Activated CD4-positive, alpha-beta T cell treated with anti-CD3 and anti-CD28 coated beads for 36 hours (primary cell): ENCODE results near the gene SSTR1. TPM values are rescaled to one million over a fixed set of nuclear protein-coding genes. Genes with fewer than 3 reads are reported as not detected.
A peak's percentile ranks its signal among the peaks of the same experiment; 100 is the strongest.

ENCODE experiments used
- ATAC-seq: fragments of 200-7000 bp; cut with Tn5 transposase; one replicate; pipeline ENCODE4 v1.10.0; 2021; ENCODE audit warnings: mild to moderate bottlenecking, moderate library complexity
- CTCF ChIA-PET: fragments of 350-600 bp; sonication (Branson Sonifier 250); formaldehyde crosslinking; loops from one replicate; lab custom pipeline; 2021; ENCODE audit warnings: antibody characterized with exemption; lab: Charles Lee
- POLR2A ChIA-PET: fragments of 350-600 bp; sonication (Branson Sonifier 250); formaldehyde crosslinking; loops from one replicate; lab custom pipeline; 2021; ENCODE audit warnings: antibody characterized with exemption, inconsistent platforms; lab: Charles Lee
- DNase-seq: peaks from one replicate; pipeline ENCODE4 v3.0.0-alpha.2; 2020
- H3K27ac Mint-ChIP-seq: one replicate; pipeline ENCODE4 v1.8.0; 2021; ENCODE audit warnings: mixed read lengths
- H3K27me3 Mint-ChIP-seq: one replicate; pipeline ENCODE4 v1.8.0; 2021; ENCODE audit warnings: mixed read lengths
- H3K36me3 Mint-ChIP-seq: one replicate; pipeline ENCODE4 v1.8.0; 2021; ENCODE audit warnings: low read depth, mixed read lengths
- H3K4me1 Mint-ChIP-seq: one replicate; pipeline ENCODE4 v1.8.0; 2021; ENCODE audit warnings: mixed read lengths
- H3K4me3 Mint-ChIP-seq: one replicate; pipeline ENCODE4 v1.8.0; 2021; ENCODE audit warnings: mild to moderate bottlenecking, moderate library complexity, mixed read lengths
- H3K9me3 Mint-ChIP-seq: one replicate; pipeline ENCODE4 v1.8.0; 2021; ENCODE audit warnings: low read depth, mixed read lengths
- intact Hi-C, 2 experiments: fragments of 100-400 bp; cut with DNase I in 1 of 2; cut with micrococcal nuclease in 1 of 2; formaldehyde crosslinking; loops; one replicate each; pipeline versions ENCODE4 v1.14.2 to v1.15.1; 2022 to 2024; cut with DNase I, micrococcal nuclease
- total RNA-seq, 2 experiments: library from RNA; stranded (reverse); gene quantifications; one replicate each; pipeline ENCODE4 v1.2.3, GENCODE V29; 2021

SSTR1 gene
- total RNA-seq, 2 experiments from 2014 or later, result not detected

- H3K27ac Mint-ChIP-seq, result no peak overlapping the region
- CTCF ChIA-PET, result no interaction called here
- no peaks in the 10 kb centered on the region for H3K9me3 Mint-ChIP-seq
- no peak for ATAC-seq
- peaks cover 21% of the 10 kb centered on the region for H3K4me1 Mint-ChIP-seq
- POLR2A ChIA-PET, result no interaction called here
- H3K4me3 Mint-ChIP-seq, result no peak overlapping the region
- H3K27me3 Mint-ChIP-seq, result peaks cover 46% of the 10 kb centered on the region
- intact Hi-C loops, result loop anchor here in 1 of 2 experiments (5.0 kb wide), 2 partner anchors 619 to 1694 kb away; no protein-coding TSS in a partner anchor
- no peaks in the 10 kb centered on the region for H3K36me3 Mint-ChIP-seq
- peak; percentile 7 for DNase-seq
These were observed 3.6 kb downstream of the SSTR1 start for GRCh38 chr14:38211255-38211735.

- DNase-seq, result no peak
- Mint-ChIP-seq H3K27ac (no peak overlapping the region), H3K4me3 (no peak overlapping the region), H3K27me3 (peaks cover 44% of the 10 kb centered on the region), H3K9me3 (no peaks in the 10 kb centered on the region), H3K36me3 (no peaks in the 10 kb centered on the region), H3K4me1 (peaks cover 21% of the 10 kb centered on the region)
- CTCF ChIA-PET, result no interaction called here
- intact Hi-C loops, result loop anchor here in 1 of 2 experiments (5.0 kb wide), 2 partner anchors 620 to 1695 kb away; no protein-coding TSS in a partner anchor
- no peak for ATAC-seq
- POLR2A ChIA-PET, result no interaction called here
These were observed 4.4 kb downstream of the SSTR1 start for GRCh38 chr14:38212111-38212510.

DNA sequence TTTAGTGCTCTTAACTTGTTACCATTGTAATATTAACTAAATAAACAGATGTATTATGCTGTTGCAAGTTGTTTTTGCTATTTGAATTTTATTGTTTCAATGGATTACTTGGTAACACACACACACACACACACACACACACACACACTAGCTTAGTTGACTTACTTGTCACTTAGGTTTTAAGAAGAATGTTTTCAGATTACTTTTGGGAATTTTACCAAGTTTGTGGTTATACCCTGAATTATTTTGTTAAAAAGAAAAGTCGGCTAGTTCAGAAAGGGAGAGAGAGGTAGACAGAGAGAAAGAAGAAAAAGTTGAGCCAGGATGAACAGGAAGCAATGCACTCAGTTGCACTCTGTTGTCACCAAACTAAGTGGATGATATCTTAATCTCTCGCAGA lies 5.3 kb downstream of the SSTR1 start:
- Mint-ChIP-seq H3K27ac (no peak overlapping the region), H3K9me3 (no peaks in the 10 kb centered on the region), H3K27me3 (peaks cover 36% of the 10 kb centered on the region), H3K36me3 (no peaks in the 10 kb centered on the region), H3K4me3 (no peak overlapping the region), H3K4me1 (peaks cover 21% of the 10 kb centered on the region)
- POLR2A ChIA-PET, result no interaction called here
- no peak for DNase-seq
- ATAC-seq, result no peak
- intact Hi-C loops, result loop anchor here in 1 of 2 experiments (5.0 kb wide), 2 partner anchors 621 to 1696 kb away; no protein-coding TSS in a partner anchor
- CTCF ChIA-PET, result no interaction called here

GRCh38 chr14:38217553-38217952 lies 9.8 kb downstream of the SSTR1 start:
- ATAC-seq, result no peak
- no peak overlapping the region for H3K27ac Mint-ChIP-seq
- ChIA-PET POLR2A (no interaction called here), CTCF (no interaction called here)
- no peaks in the 10 kb centered on the region for H3K4me1 Mint-ChIP-seq
- no peak overlapping the region for H3K4me3 Mint-ChIP-seq
- no peaks in the 10 kb centered on the region for H3K36me3 Mint-ChIP-seq
- no peaks in the 10 kb centered on the region for H3K9me3 Mint-ChIP-seq
- DNase-seq, result no peak
- intact Hi-C loops, result no loop called here
- H3K27me3 Mint-ChIP-seq, result peaks cover 8% of the 10 kb centered on the region

- Mint-ChIP-seq H3K4me3 (no peak overlapping the region), H3K36me3 (no peaks in the 10 kb centered on the region), H3K27ac (no peak overlapping the region), H3K4me1 (no peaks in the 10 kb centered on the region), H3K27me3 (peaks cover 3% of the 10 kb centered on the region), H3K9me3 (no peaks in the 10 kb centered on the region)
- DNase-seq (no peak), ATAC-seq (no peak)
- intact Hi-C loops, result no loop called here
- ChIA-PET POLR2A (no interaction called here), CTCF (interaction anchor here (0.8 kb wide), 1 partner anchor 35 kb away, joined by 3 read pairs; no protein-coding TSS in a partner anchor)
These were observed 13.4 kb downstream of the SSTR1 start for GRCh38 chr14:38221077-38221476.

GRCh38 chr14:38224338-38224737 lies 16.6 kb downstream of the SSTR1 start:
- H3K4me1 Mint-ChIP-seq, result no peaks in the 10 kb centered on the region
- no peaks in the 10 kb centered on the region for H3K36me3 Mint-ChIP-seq
- ATAC-seq (no peak), DNase-seq (no peak)
- H3K9me3 Mint-ChIP-seq, result no peaks in the 10 kb centered on the region
- ChIA-PET POLR2A (no interaction called here), CTCF (no interaction called here)
- no peak overlapping the region for H3K4me3 Mint-ChIP-seq
- intact Hi-C loops, result no loop called here
- peaks cover 2% of the 10 kb centered on the region for H3K27me3 Mint-ChIP-seq
- no peak overlapping the region for H3K27ac Mint-ChIP-seq

DNA sequence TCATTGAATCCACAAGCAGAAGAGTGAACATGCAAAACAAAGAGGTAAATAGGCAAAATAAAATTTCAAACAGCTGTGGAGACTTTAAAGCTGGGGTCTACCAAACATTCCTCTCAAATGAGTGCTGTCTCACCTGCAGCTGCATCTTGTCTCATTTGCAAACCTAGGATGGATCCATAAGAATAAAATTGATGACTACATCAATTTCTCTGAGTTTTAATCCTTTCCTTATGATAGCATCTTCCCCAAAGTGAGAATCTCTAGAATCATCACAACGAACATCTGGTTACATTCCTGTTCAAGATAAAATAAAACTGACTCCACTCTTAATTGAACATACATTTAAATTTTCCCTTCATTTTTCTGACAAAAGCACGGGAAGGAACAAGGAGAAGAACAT lies 18.2 kb downstream of the SSTR1 start:
- peaks cover 2% of the 10 kb centered on the region for H3K27me3 Mint-ChIP-seq
- H3K27ac Mint-ChIP-seq, result no peak overlapping the region
- no peaks in the 10 kb centered on the region for H3K4me1 Mint-ChIP-seq
- no peak for DNase-seq
- CTCF ChIA-PET, result no interaction called here
- H3K4me3 Mint-ChIP-seq, result no peak overlapping the region
- no peaks in the 10 kb centered on the region for H3K9me3 Mint-ChIP-seq
- POLR2A ChIA-PET, result no interaction called here
- intact Hi-C loops, result no loop called here
- H3K36me3 Mint-ChIP-seq, result no peaks in the 10 kb centered on the region
- ATAC-seq, result no peak

DNA sequence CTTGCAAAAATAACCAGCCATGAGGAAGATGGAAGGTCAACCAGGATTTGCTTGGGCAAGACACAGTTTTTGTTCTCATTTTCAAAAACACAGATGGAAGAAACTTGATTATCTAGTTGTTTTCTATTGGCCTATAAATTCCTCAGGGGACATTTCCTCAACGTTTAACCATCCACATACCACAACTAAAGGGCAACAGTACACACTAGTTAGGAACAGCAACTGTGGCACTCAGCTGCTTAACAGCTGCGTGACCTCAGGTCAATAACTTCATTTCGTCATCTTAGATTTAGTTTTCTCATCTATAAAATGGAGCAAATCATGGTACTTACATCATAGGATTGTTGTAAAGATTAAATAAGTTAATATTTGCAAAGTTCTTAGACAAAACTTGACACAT lies 18.7 kb downstream of the SSTR1 start:
- CTCF ChIA-PET, result no interaction called here
- H3K4me1 Mint-ChIP-seq, result no peaks in the 10 kb centered on the region
- DNase-seq (no peak), ATAC-seq (no peak)
- POLR2A ChIA-PET, result no interaction called here
- H3K9me3 Mint-ChIP-seq, result no peaks in the 10 kb centered on the region
- no peaks in the 10 kb centered on the region for H3K36me3 Mint-ChIP-seq
- no peak overlapping the region for H3K27ac Mint-ChIP-seq
- intact Hi-C loops, result no loop called here
- H3K4me3 Mint-ChIP-seq, result no peak overlapping the region
- H3K27me3 Mint-ChIP-seq, result peaks cover 2% of the 10 kb centered on the region

DNA sequence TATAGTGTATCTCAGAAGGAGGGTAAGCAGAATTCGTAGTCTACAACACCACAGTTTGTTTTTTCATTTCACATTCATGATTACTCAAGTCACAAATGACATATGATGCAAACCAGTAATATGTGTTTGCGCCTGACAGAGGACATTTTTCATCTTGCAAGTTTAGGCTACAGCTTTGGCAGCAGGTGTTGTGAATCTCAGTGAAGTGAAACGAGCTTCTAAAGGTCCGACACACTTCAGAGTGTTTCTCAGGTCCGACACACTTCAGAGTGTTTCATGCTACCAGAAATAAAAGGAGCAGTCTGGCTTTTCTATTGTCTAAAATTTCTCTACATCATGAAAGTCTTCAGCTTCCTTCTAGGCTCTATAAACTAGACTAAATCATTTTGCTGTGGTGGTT lies 25.5 kb downstream of the SSTR1 start:
- Mint-ChIP-seq H3K36me3 (no peaks in the 10 kb centered on the region), H3K27me3 (peaks cover 3% of the 10 kb centered on the region), H3K9me3 (no peaks in the 10 kb centered on the region), H3K27ac (no peak overlapping the region), H3K4me3 (no peak overlapping the region), H3K4me1 (no peaks in the 10 kb centered on the region)
- intact Hi-C loops, result no loop called here
- POLR2A ChIA-PET, result no interaction called here
- CTCF ChIA-PET, result no interaction called here
- ATAC-seq (no peak), DNase-seq (no peak)

- POLR2A ChIA-PET, result no interaction called here
These were observed 30.6 kb downstream of the SSTR1 start for GRCh38 chr14:38238332-38238731.

GRCh38 chr14:38238878-38239277 lies 31.2 kb downstream of the SSTR1 start:
- no peak overlapping the region for H3K4me3 Mint-ChIP-seq
- H3K4me1 Mint-ChIP-seq, result no peaks in the 10 kb centered on the region
- no peaks in the 10 kb centered on the region for H3K9me3 Mint-ChIP-seq
- ChIA-PET POLR2A (no interaction called here), CTCF (no interaction called here)
- no peak for ATAC-seq
- H3K36me3 Mint-ChIP-seq, result no peaks in the 10 kb centered on the region
- no peak overlapping the region for H3K27ac Mint-ChIP-seq
- intact Hi-C loops, result no loop called here
- no peak for DNase-seq
- H3K27me3 Mint-ChIP-seq, result peaks cover 12% of the 10 kb centered on the region

More at GRCh38 chr14:38238332-38238731, 30.6 kb downstream of the SSTR1 start:
- intact Hi-C loops, result no loop called here
- DNase-seq (no peak), ATAC-seq (no peak)
- no peak overlapping the region for H3K27ac Mint-ChIP-seq
- H3K36me3 Mint-ChIP-seq, result no peaks in the 10 kb centered on the region
- peaks cover 12% of the 10 kb centered on the region for H3K27me3 Mint-ChIP-seq
- CTCF ChIA-PET, result no interaction called here
- no peaks in the 10 kb centered on the region for H3K9me3 Mint-ChIP-seq
- H3K4me1 Mint-ChIP-seq, result no peaks in the 10 kb centered on the region
- no peak overlapping the region for H3K4me3 Mint-ChIP-seq

GRCh38 chr14:38243696-38244240 lies 36.1 kb downstream of the SSTR1 start:
- POLR2A ChIA-PET, result no interaction called here
- intact Hi-C loops, result no loop called here
- no peaks in the 10 kb centered on the region for H3K36me3 Mint-ChIP-seq
- H3K27me3 Mint-ChIP-seq, result peaks cover 19% of the 10 kb centered on the region
- H3K4me3 Mint-ChIP-seq, result no peak overlapping the region
- ATAC-seq (no peak), DNase-seq (no peak)
- no peaks in the 10 kb centered on the region for H3K9me3 Mint-ChIP-seq
- H3K4me1 Mint-ChIP-seq, result no peaks in the 10 kb centered on the region
- CTCF ChIA-PET, result no interaction called here
- H3K27ac Mint-ChIP-seq, result no peak overlapping the region
